Measurements from ENCODE around the gene STIM1. TPM values are rescaled to one million over a fixed set of nuclear protein-coding genes. Genes with fewer than 3 reads are reported as not detected.
"Not testable (repeated sequence)": the region's sequence is repeated elsewhere in the genome, so short reads cannot be mapped to it uniquely, and the experiment has no call there.

Gene STIM1
- total RNA-seq, 3 donors from 2014 or later, result 56.1 to 74.8 (median 72.5) TPM

DNA sequence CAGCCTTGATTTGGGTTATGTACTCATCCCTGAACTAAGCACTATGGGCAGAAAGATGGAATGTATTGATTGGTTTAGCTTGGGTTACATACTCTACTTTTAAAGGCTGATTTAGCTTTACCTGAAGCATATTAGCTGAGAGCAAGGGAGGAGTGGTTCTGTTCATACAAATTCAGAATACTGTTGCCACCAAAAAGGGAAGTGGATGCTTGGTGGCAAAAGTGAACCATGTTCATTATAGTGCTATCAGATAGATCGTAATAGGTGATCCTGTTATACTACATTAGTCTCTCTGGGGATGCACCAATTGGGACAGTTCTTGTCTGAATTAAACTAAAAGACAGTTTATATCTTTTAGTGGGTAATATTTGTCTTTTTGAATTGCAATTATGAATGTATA lies 194.7 kb downstream of the STIM1 start:
- no peaks in the 10 kb centered on the region for H3K4me1 ChIP-seq (ENCODE audit: low read depth)
- no peak overlapping the region for H3K4me3 ChIP-seq
- no peaks in the 10 kb centered on the region for H3K36me3 ChIP-seq (ENCODE audit: low read depth)
- no peaks in the 10 kb centered on the region for H3K9me3 ChIP-seq
- DNase-seq (no peak), ATAC-seq (no peak)
- intact Hi-C loops (cut with DNase I, micrococcal nuclease), result no loop called here
- TF ChIP-seq, protein P1, sequence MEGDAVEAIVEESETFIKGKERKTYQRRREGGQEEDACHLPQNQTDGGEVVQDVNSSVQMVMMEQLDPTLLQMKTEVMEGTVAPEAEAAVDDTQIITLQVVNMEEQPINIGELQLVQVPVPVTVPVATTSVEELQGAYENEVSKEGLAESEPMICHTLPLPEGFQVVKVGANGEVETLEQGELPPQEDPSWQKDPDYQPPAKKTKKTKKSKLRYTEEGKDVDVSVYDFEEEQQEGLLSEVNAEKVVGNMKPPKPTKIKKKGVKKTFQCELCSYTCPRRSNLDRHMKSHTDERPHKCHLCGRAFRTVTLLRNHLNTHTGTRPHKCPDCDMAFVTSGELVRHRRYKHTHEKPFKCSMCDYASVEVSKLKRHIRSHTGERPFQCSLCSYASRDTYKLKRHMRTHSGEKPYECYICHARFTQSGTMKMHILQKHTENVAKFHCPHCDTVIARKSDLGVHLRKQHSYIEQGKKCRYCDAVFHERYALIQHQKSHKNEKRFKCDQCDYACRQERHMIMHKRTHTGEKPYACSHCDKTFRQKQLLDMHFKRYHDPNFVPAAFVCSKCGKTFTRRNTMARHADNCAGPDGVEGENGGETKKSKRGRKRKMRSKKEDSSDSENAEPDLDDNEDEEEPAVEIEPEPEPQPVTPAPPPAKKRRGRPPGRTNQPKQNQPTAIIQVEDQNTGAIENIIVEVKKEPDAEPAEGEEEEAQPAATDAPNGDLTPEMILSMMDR (IDR thresholded peaks at IDR 0.05), result no peak

DNA sequence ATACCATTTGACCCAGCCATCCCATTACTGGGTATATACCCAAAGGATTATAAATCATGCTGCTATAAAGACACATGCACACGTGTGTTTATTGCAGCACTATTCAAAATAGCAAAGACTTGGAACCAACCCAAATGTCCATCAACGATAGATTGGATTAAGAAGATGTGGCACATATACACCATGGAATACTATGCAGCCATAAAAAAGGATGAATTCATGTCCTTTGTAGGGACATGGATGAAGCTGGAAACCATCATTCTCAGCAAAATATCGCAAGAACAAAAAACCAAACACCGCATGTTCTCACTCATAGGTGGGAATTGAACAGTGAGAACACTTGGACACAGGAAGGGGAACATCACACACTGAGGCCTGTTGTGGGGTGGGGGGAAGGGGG lies 197.7 kb downstream of the STIM1 start:
- ATAC-seq; DNase-seq; H3K36me3 ChIP-seq (ENCODE audit: low read depth); intact Hi-C loops (cut with DNase I, micrococcal nuclease); H3K4me3 ChIP-seq; H3K9me3 ChIP-seq; H3K4me1 ChIP-seq (ENCODE audit: low read depth): not testable (repeated sequence)

DNA sequence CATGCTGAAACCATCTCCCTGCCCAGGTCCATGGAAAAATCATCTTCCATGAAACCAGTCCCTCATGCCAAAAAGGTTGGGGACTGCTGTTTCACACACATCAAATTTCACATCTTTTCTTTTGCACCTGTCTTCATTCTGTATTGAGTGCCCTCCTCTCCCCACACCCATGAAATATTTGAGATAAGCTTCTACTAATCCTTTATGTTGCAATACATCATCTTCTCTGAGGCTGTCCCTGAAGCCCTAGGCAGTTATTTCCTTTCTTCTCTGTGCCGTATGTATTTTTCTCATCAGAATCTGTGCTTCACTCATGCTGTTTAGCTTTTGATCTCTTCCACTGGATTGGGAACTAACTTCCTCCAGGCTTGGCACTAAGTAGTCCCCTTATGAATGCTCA lies 199.2 kb downstream of the STIM1 start:
- intact Hi-C loops (cut with DNase I, micrococcal nuclease), result no loop called here
- ATAC-seq, result no peak
- Histone ChIP-seq H3K4me1 (ENCODE audit: low read depth) (peaks cover 13% of the 10 kb centered on the region), H3K9me3 (no peaks in the 10 kb centered on the region), H3K36me3 (ENCODE audit: low read depth) (no peaks in the 10 kb centered on the region), H3K4me3 (no peak overlapping the region)
- DNase-seq, result no peak
- TF ChIP-seq, protein P1 (IDR thresholded peaks at IDR 0.05), result no peak

DNA sequence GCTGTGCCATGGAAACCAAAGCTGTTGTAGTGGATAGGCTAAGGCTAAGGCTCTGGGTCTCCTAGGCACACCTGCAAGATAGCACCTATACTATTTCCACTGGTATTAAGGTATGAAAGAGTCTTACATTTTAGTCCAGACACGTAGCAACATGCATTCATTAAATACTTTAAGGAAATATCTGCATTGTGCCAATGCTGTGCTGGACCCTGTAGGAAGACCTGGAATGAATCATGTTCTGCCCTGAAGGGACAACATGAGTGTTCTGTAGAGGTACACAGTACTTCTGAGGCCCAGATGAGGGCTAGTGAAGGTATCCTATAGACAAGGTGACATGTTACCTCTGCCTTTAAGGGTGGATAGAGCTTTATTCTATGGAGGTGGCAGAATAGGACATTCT lies 204.0 kb downstream of the STIM1 start:
- intact Hi-C loops (cut with DNase I, micrococcal nuclease), result no loop called here
- H3K36me3 ChIP-seq (ENCODE audit: low read depth), result no peaks in the 10 kb centered on the region
- ATAC-seq (no peak), DNase-seq (no peak)
- peaks cover 40% of the 10 kb centered on the region for H3K4me1 ChIP-seq (ENCODE audit: low read depth)
- no peaks in the 10 kb centered on the region for H3K9me3 ChIP-seq
- H3K4me3 ChIP-seq, result no peak overlapping the region
- TF ChIP-seq, protein P1 (IDR thresholded peaks at IDR 0.05), result no peak

DNA sequence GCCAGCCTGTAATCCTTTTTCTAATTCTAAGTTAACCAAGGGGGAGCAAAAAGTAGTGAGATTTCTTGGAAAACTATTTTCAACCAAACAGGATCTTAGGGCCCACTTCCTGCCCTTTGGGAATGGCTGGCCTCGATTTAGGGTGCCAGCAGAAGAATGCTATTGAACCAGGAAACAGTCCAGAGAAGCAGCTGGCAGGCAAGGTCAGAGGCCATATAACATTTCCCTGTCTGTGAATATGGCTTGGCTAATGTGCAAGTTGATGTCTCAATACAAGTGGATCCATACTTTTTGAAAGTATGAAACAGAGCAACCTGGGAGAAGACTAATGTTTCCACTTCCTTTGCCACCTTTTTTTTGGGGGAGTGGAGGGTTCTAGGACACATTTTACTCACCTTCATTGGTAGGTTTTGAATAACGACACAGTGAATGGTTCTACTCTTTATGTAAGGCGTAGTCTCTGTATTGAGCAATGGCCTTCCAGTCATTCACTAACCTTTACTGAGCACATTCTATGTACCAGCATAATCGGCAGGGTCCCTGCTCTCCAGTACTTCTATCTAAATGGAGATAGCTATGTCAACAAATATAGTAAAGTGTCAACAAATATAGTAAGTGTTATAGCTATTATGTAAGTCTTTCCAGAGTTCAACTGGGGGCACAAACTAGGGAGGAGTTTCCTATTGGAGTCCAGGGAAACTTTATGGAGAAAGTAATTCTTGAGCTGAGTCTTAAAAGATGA lies 204.9 kb downstream of the STIM1 start:
- Histone ChIP-seq H3K36me3 (ENCODE audit: low read depth) (no peaks in the 10 kb centered on the region), H3K4me3 (no peak overlapping the region), H3K4me1 (ENCODE audit: low read depth) (peaks cover 48% of the 10 kb centered on the region), H3K9me3 (no peaks in the 10 kb centered on the region)
- DNase-seq (peak in 2 of 3 donors; percentile 35 to 64), ATAC-seq (peak; percentile 90)
- TF ChIP-seq, protein P1 (IDR thresholded peaks at IDR 0.05), result no peak
- intact Hi-C loops (cut with DNase I, micrococcal nuclease), result no loop called here

DNA sequence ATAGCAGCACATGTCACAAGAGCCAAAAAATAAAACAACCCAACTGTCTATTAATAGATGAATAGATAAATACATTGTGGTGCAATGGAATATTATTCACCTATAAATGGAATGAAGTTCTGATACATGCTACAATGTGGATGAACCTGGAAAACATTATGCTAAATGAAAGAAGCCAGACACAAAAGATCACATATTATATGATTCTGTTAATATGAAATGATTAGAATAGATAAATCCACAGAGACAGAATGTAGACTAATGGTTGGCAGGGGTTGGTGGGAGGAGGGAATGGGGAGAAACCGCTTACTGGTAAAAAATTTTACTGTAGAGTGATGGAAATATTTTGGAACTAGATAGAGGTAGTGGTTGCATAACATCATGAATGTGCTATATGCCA lies 206.2 kb downstream of the STIM1 start:
- ATAC-seq, result no peak
- intact Hi-C loops (cut with DNase I, micrococcal nuclease), result no loop called here
- peaks cover 48% of the 10 kb centered on the region for H3K4me1 ChIP-seq (ENCODE audit: low read depth)

More for the DNA sequence above, 206.2 kb downstream of the STIM1 start:
- Histone ChIP-seq H3K36me3 (ENCODE audit: low read depth) (no peaks in the 10 kb centered on the region), H3K4me3 (no peak overlapping the region), H3K9me3 (no peaks in the 10 kb centered on the region)
- DNase-seq, result no peak
- TF ChIP-seq, protein P1 (IDR thresholded peaks at IDR 0.05), result no peak

Data from mucosa of descending colon (tissue), 3 donors.